ENCODE measurements around the gene MAP3K5.

The MAP3K5 gene

GRCh38 chr6:136654086-136654485, 138.2 kb downstream of the MAP3K5 start:
- DNase-seq (ENCODE audit: extremely low read depth in 1 of 2, low read depth in 1 of 2), result no peak

GRCh38 chr6:136652656-136653055, 139.6 kb downstream of the MAP3K5 start:
- DNase-seq (ENCODE audit: extremely low read depth in 1 of 2, low read depth in 1 of 2), result no peak

GRCh38 chr6:136651982-136652381, 140.3 kb downstream of the MAP3K5 start:
- DNase-seq (ENCODE audit: extremely low read depth in 1 of 2, low read depth in 1 of 2), result no peak

GRCh38 chr6:136647363-136647852, 144.9 kb downstream of the MAP3K5 start:
- DNase-seq (ENCODE audit: extremely low read depth in 1 of 2, low read depth in 1 of 2), result peak in 1 of 2 donors; percentile 3

- DNase-seq (ENCODE audit: extremely low read depth in 1 of 2, low read depth in 1 of 2), result no peak
Observed at GRCh38 chr6:136646377-136646776, 145.9 kb downstream of the MAP3K5 start.

GRCh38 chr6:136644597-136644952, 147.7 kb downstream of the MAP3K5 start:
- DNase-seq (ENCODE audit: extremely low read depth in 1 of 2, low read depth in 1 of 2), result no peak

GRCh38 chr6:136643850-136644596, 148.3 kb downstream of the MAP3K5 start:
- peak; percentile 48 to 64 for DNase-seq (ENCODE audit: extremely low read depth in 1 of 2, low read depth in 1 of 2)

GRCh38 chr6:136641873-136642465, 150.3 kb downstream of the MAP3K5 start:
- DNase-seq (ENCODE audit: extremely low read depth in 1 of 2, low read depth in 1 of 2), result no peak

- no peak for DNase-seq (ENCODE audit: extremely low read depth in 1 of 2, low read depth in 1 of 2)
Observed at GRCh38 chr6:136641166-136641565, 151.1 kb downstream of the MAP3K5 start.

GRCh38 chr6:136640132-136640915, 152.0 kb downstream of the MAP3K5 start:
- DNase-seq (ENCODE audit: extremely low read depth in 1 of 2, low read depth in 1 of 2), result no peak

GRCh38 chr6:136639702-136640101, 152.6 kb downstream of the MAP3K5 start:
- DNase-seq (ENCODE audit: extremely low read depth in 1 of 2, low read depth in 1 of 2), result no peak

GRCh38 chr6:136635615-136636014, 156.7 kb downstream of the MAP3K5 start:
- DNase-seq (ENCODE audit: extremely low read depth in 1 of 2, low read depth in 1 of 2), result no peak

GRCh38 chr6:136633355-136633754, 158.9 kb downstream of the MAP3K5 start:
- DNase-seq (ENCODE audit: extremely low read depth in 1 of 2, low read depth in 1 of 2), result no peak

GRCh38 chr6:136628996-136629395, 163.3 kb downstream of the MAP3K5 start:
- DNase-seq (ENCODE audit: extremely low read depth in 1 of 2, low read depth in 1 of 2), result no peak

GRCh38 chr6:136627191-136627590, 165.1 kb downstream of the MAP3K5 start:
- DNase-seq (ENCODE audit: extremely low read depth in 1 of 2, low read depth in 1 of 2), result no peak

GRCh38 chr6:136625293-136625692, 167.0 kb downstream of the MAP3K5 start:
- DNase-seq (ENCODE audit: extremely low read depth in 1 of 2, low read depth in 1 of 2), result no peak

GRCh38 chr6:136624347-136624746, 167.9 kb downstream of the MAP3K5 start:
- DNase-seq (ENCODE audit: extremely low read depth in 1 of 2, low read depth in 1 of 2), result no peak

GRCh38 chr6:136618086-136618485, 174.2 kb downstream of the MAP3K5 start:
- DNase-seq (ENCODE audit: extremely low read depth in 1 of 2, low read depth in 1 of 2), result no peak

GRCh38 chr6:136616527-136616926, 175.8 kb downstream of the MAP3K5 start:
- no peak for DNase-seq (ENCODE audit: extremely low read depth in 1 of 2, low read depth in 1 of 2)

- DNase-seq (ENCODE audit: extremely low read depth in 1 of 2, low read depth in 1 of 2), result no peak
Observed at GRCh38 chr6:136614994-136615393, 177.3 kb downstream of the MAP3K5 start.

- no peak for DNase-seq (ENCODE audit: extremely low read depth in 1 of 2, low read depth in 1 of 2)
Observed at GRCh38 chr6:136614350-136614749, 177.9 kb downstream of the MAP3K5 start.

- DNase-seq (ENCODE audit: extremely low read depth in 1 of 2, low read depth in 1 of 2), result no peak
Observed at GRCh38 chr6:136613477-136613876, 178.8 kb downstream of the MAP3K5 start.

All from activated CD8-positive, alpha-beta memory T cell treated with anti-CD3 and anti-CD28 coated beads for 1 hour (primary cell).